Tibial nerve (tissue), 4 donors: ENCODE data around the gene MTHFR. TPM values are rescaled to one million over a fixed set of nuclear protein-coding genes. Genes with fewer than 3 reads are reported as not detected.
A peak's percentile ranks its signal among the peaks of the same experiment; 100 is the strongest.

Source experiments
- DNase-seq, 2 donors: peaks; one replicate each; pipeline ENCODE4 v3.0.0-alpha.2; 2019; ENCODE audit warnings: low spot score in 2 of 2
- H3K27ac ChIP-seq, 4 donors: fragments of 200-600 bp; sonication (generic) in 3 of 4; one replicate each; pipeline ENCODE4 v1.5.1; 2017 to 2019; ENCODE audit warnings: mild to moderate bottlenecking in 1 of 4
- H3K27me3 ChIP-seq, 2 donors: fragments of 200-600 bp; sonication (generic) in 1 of 2; one replicate each; pipeline versions ENCODE4 v1.5.1 to v1.6.0; 2017 to 2019
- H3K36me3 ChIP-seq, 3 donors: fragments of 200-600 bp; sonication (generic); one replicate each; pipeline ENCODE4 v1.5.1; 2018 to 2019
- H3K4me1 ChIP-seq, 4 donors: fragments of 200-600 bp; sonication (generic) in 3 of 4; one replicate each; pipeline ENCODE4 v1.5.1; 2017 to 2019
- H3K4me3 ChIP-seq, 4 donors: fragments of 200-600 bp; sonication (generic) in 3 of 4; one replicate each; pipeline ENCODE4 v1.5.1; 2017 to 2019; ENCODE audit warnings: mild to moderate bottlenecking in 1 of 4, moderate library complexity in 1 of 4
- H3K9me3 ChIP-seq, 4 donors: fragments of 200-600 bp; sonication (generic) in 3 of 4; one replicate each; pipeline ENCODE4 v1.5.1; 2017 to 2019
- CTCF ChIP-seq, 5 experiments: fragments of 200-600 bp in 3 of 5; fragments of 450-650 bp in 2 of 5; sonication (generic) in 3 of 5; IDR thresholded peaks; one replicate each; pipeline ENCODE4 v1.5.1; 2016 to 2019; ENCODE audit warnings: antibody characterized with exemption in 5 of 5, mild to moderate bottlenecking in 3 of 5, moderate library complexity in 2 of 5
- EP300 ChIP-seq, 2 donors: sonication (generic); formaldehyde crosslinking; IDR thresholded peaks; one replicate each; pipeline ENCODE4 v1.6.1; 2017; ENCODE audit warnings: antibody characterized with exemption in 2 of 2, mild to moderate bottlenecking in 1 of 2
- POLR2A ChIP-seq, 2 donors: fragments of 450-650 bp; IDR thresholded peaks; one replicate each; pipeline ENCODE4 v1.6.1; 2017; ENCODE audit warnings: antibody characterized with exemption in 2 of 2, mild to moderate bottlenecking in 2 of 2, moderate library complexity in 2 of 2
- WGBS, 2 donors: methylation state at CpG; one replicate each; pipeline ENCODE4 v1.1.5; 2018; 5-methylcytosine and 5-hydroxymethylcytosine counted together
- total RNA-seq, 4 donors: library from RNA; depleted of rRNA; stranded (reverse); fragments of >200 nt; gene quantifications; one replicate each; pipeline ENCODE4 v1.1.0, GENCODE V29; 2016

Gene MTHFR
- total RNA-seq, 4 donors from 2014 or later, result 61.2 to 93.9 (median 69.9) TPM

- Histone ChIP-seq H3K27me3 (no peaks in the 10 kb centered on the region), H3K4me1 (peaks cover 0 to 88% (median 33%) of the 10 kb centered on the region in 4 donors), H3K27ac (peak overlapping the region in 3 of 4 donors; percentile 10 to 94 (median 46)), H3K9me3 (no peaks in the 10 kb centered on the region), H3K36me3 (peaks cover 0 to 40% (median 10%) of the 10 kb centered on the region in 3 donors), H3K4me3 (peak overlapping the region in 1 of 4 donors; percentile 62)
- WGBS, 2 donors, result 79 to 80% methylated on average over 18 to 21 of the region's 21 CpGs
- TF ChIP-seq EP300 (IDR thresholded peaks at IDR 0.05) (no peak), CTCF (IDR thresholded peaks at IDR 0.05) (no peak), POLR2A (IDR thresholded peaks at IDR 0.05) (no peak)
- DNase-seq, result no peak
Observed at GRCh38 chr1:11800756-11801433, 4.9 kb downstream of the MTHFR start.

GRCh38 chr1:11800391-11800755 is 5.4 kb downstream of the MTHFR start:
- 90 to 91% methylated on average over 8 of the region's 8 CpGs for WGBS, 2 donors
- Histone ChIP-seq H3K27me3 (no peaks in the 10 kb centered on the region), H3K27ac (peak overlapping the region in 3 of 4 donors; percentile 10 to 94 (median 46))

GRCh38 chr1:11799896-11800295 is 5.9 kb downstream of the MTHFR start:
- peaks cover 0 to 96% (median 33%) of the 10 kb centered on the region in 4 donors for H3K4me1 ChIP-seq
- no peaks in the 10 kb centered on the region for H3K27me3 ChIP-seq
- 94 to 95% methylated on average over 9 of the region's 9 CpGs for WGBS, 2 donors
- H3K9me3 ChIP-seq, result no peaks in the 10 kb centered on the region
- H3K27ac ChIP-seq, result peak overlapping the region in 2 of 4 donors; percentile 28 to 94
- no peak for DNase-seq
- no peak for TF ChIP-seq POLR2A (IDR thresholded peaks at IDR 0.05)
- TF ChIP-seq EP300 (IDR thresholded peaks at IDR 0.05), result no peak
- TF ChIP-seq CTCF (IDR thresholded peaks at IDR 0.05), result no peak
- H3K36me3 ChIP-seq, result peaks cover 0 to 50% (median 18%) of the 10 kb centered on the region in 3 donors
- H3K4me3 ChIP-seq, result no peak overlapping the region

More at GRCh38 chr1:11800391-11800755, 5.4 kb downstream of the MTHFR start:
- no peak for TF ChIP-seq CTCF (IDR thresholded peaks at IDR 0.05)
- TF ChIP-seq POLR2A (IDR thresholded peaks at IDR 0.05), result no peak
- no peak for TF ChIP-seq EP300 (IDR thresholded peaks at IDR 0.05)
- no peak for DNase-seq
- Histone ChIP-seq H3K36me3 (peaks cover 0 to 45% (median 14%) of the 10 kb centered on the region in 3 donors), H3K4me1 (peaks cover 0 to 93% (median 33%) of the 10 kb centered on the region in 4 donors), H3K4me3 (no peak overlapping the region), H3K9me3 (no peaks in the 10 kb centered on the region)

GRCh38 chr1:11799099-11799498 is 6.7 kb downstream of the MTHFR start:
- TF ChIP-seq POLR2A (IDR thresholded peaks at IDR 0.05), result no peak
- no peak for TF ChIP-seq CTCF (IDR thresholded peaks at IDR 0.05)
- TF ChIP-seq EP300 (IDR thresholded peaks at IDR 0.05), result no peak
- WGBS, 2 donors, result 98% methylated on average over 5 of the region's 5 CpGs
- no peak for DNase-seq
- peaks cover 0 to 58% (median 20%) of the 10 kb centered on the region in 3 donors for H3K36me3 ChIP-seq
- no peak overlapping the region for H3K4me3 ChIP-seq
- peak overlapping the region in 3 of 4 donors; percentile 10 to 95 (median 51) for H3K27ac ChIP-seq
- H3K4me1 ChIP-seq, result peaks cover 0 to 96% (median 29%) of the 10 kb centered on the region in 4 donors
- no peaks in the 10 kb centered on the region for H3K27me3 ChIP-seq
- no peaks in the 10 kb centered on the region for H3K9me3 ChIP-seq

GRCh38 chr1:11797525-11798216 is 8.1 kb downstream of the MTHFR start:
- Histone ChIP-seq H3K4me1 (peaks cover 0 to 91% (median 21%) of the 10 kb centered on the region in 4 donors), H3K9me3 (no peaks in the 10 kb centered on the region), H3K36me3 (peaks cover 0 to 70% (median 26%) of the 10 kb centered on the region in 3 donors), H3K27me3 (no peaks in the 10 kb centered on the region), H3K27ac (peak overlapping the region; percentile 73 to 95 (median 82)), H3K4me3 (no peak overlapping the region)
- DNase-seq, result peak in 1 of 2 donors; percentile 53
- TF ChIP-seq CTCF (IDR thresholded peaks at IDR 0.05), result no peak
- TF ChIP-seq POLR2A (IDR thresholded peaks at IDR 0.05), result no peak
- TF ChIP-seq EP300 (IDR thresholded peaks at IDR 0.05), result no peak
- 14 to 42% methylated on average over 6 of the region's 6 CpGs for WGBS, 2 donors
